ENCODE measurements around the gene FANCC. TPM values are rescaled to one million over a fixed set of nuclear protein-coding genes. Genes with fewer than 3 reads are reported as not detected.

FANCC gene
- total RNA-seq, 1 experiment from 2014 or later: 44.7 TPM

- intact Hi-C loops (cut with micrococcal nuclease; ENCODE audit: unreplicated experiment): loop anchor here (1.0 kb wide), 1 partner anchor 13 kb away; no protein-coding TSS in a partner anchor
- POLR2A ChIA-PET (ENCODE audit: unreplicated experiment): no interaction called here
- CTCF ChIA-PET: no interaction called here
- H2AFZ ChIP-seq: no peak overlapping the region
- no peaks in the 10 kb centered on the region for H3K9me2 ChIP-seq (ENCODE audit: insufficient read depth)
- peaks cover 16% of the 10 kb centered on the region for H3K4me1 ChIP-seq (replicated peaks; ENCODE audit: insufficient read depth)
- H3K79me2 ChIP-seq (ENCODE audit: low read depth): no peaks in the 10 kb centered on the region
- no peak overlapping the region for H3K4me3 ChIP-seq
- peaks cover 26% of the 10 kb centered on the region; the same call in 1 of the 2 replicates for H3F3A ChIP-seq (ENCODE audit: insufficient read depth, low read depth)
- no TSS peak for BruUV-seq (replicated peaks)
- no peaks in the 10 kb centered on the region for H3K27me3 ChIP-seq (ENCODE audit: insufficient read depth, low read depth)
- peak overlapping the region; percentile 72 for H3K27ac ChIP-seq
- no peaks in the 10 kb centered on the region for H3K9me3 ChIP-seq (ENCODE audit: insufficient read depth, low read depth)
- no peak for DNase-seq
- peak overlapping the region; percentile 32 for H3K4me2 ChIP-seq
- peaks cover 18% of the 10 kb centered on the region for H3K36me3 ChIP-seq (ENCODE audit: low read depth)
- H4K20me1 ChIP-seq (ENCODE audit: insufficient read depth): no peaks in the 10 kb centered on the region; the same call in 1 of the 2 replicates
- TF ChIP-seq, protein P1, sequence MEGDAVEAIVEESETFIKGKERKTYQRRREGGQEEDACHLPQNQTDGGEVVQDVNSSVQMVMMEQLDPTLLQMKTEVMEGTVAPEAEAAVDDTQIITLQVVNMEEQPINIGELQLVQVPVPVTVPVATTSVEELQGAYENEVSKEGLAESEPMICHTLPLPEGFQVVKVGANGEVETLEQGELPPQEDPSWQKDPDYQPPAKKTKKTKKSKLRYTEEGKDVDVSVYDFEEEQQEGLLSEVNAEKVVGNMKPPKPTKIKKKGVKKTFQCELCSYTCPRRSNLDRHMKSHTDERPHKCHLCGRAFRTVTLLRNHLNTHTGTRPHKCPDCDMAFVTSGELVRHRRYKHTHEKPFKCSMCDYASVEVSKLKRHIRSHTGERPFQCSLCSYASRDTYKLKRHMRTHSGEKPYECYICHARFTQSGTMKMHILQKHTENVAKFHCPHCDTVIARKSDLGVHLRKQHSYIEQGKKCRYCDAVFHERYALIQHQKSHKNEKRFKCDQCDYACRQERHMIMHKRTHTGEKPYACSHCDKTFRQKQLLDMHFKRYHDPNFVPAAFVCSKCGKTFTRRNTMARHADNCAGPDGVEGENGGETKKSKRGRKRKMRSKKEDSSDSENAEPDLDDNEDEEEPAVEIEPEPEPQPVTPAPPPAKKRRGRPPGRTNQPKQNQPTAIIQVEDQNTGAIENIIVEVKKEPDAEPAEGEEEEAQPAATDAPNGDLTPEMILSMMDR (conservative IDR thresholded peaks at IDR 0.05): no peak
- TF ChIP-seq EZH2 (IDR thresholded peaks at IDR 0.05; ENCODE audit: low read depth): no peak
These were observed 212.5 kb downstream of the FANCC start for GRCh38 chr9:95104980-95105379.

- Histone ChIP-seq H3K4me3 (no peak overlapping the region), H2AFZ (no peak overlapping the region), H3K27me3 (ENCODE audit: insufficient read depth, low read depth) (no peaks in the 10 kb centered on the region), H3F3A (ENCODE audit: insufficient read depth, low read depth) (peaks cover 26% of the 10 kb centered on the region; the same call in 1 of the 2 replicates), H3K4me1 (replicated peaks; ENCODE audit: insufficient read depth) (peaks cover 16% of the 10 kb centered on the region), H3K79me2 (ENCODE audit: low read depth) (no peaks in the 10 kb centered on the region), H3K9me2 (ENCODE audit: insufficient read depth) (no peaks in the 10 kb centered on the region), H3K36me3 (ENCODE audit: low read depth) (peaks cover 18% of the 10 kb centered on the region), H3K9me3 (ENCODE audit: insufficient read depth, low read depth) (no peaks in the 10 kb centered on the region), H4K20me1 (ENCODE audit: insufficient read depth) (no peaks in the 10 kb centered on the region; the same call in 1 of the 2 replicates), H3K27ac (peak overlapping the region; percentile 72), H3K4me2 (no peak overlapping the region)
- intact Hi-C loops (cut with micrococcal nuclease; ENCODE audit: unreplicated experiment): no loop called here
- BruUV-seq (replicated peaks): no TSS peak
- TF ChIP-seq, protein P1 (conservative IDR thresholded peaks at IDR 0.05): no peak
- TF ChIP-seq EZH2 (IDR thresholded peaks at IDR 0.05; ENCODE audit: low read depth): no peak
- ChIA-PET POLR2A (ENCODE audit: unreplicated experiment) (no interaction called here), CTCF (no interaction called here)
- no peak for DNase-seq
These were observed 212.9 kb downstream of the FANCC start for GRCh38 chr9:95104581-95104960.

DNA sequence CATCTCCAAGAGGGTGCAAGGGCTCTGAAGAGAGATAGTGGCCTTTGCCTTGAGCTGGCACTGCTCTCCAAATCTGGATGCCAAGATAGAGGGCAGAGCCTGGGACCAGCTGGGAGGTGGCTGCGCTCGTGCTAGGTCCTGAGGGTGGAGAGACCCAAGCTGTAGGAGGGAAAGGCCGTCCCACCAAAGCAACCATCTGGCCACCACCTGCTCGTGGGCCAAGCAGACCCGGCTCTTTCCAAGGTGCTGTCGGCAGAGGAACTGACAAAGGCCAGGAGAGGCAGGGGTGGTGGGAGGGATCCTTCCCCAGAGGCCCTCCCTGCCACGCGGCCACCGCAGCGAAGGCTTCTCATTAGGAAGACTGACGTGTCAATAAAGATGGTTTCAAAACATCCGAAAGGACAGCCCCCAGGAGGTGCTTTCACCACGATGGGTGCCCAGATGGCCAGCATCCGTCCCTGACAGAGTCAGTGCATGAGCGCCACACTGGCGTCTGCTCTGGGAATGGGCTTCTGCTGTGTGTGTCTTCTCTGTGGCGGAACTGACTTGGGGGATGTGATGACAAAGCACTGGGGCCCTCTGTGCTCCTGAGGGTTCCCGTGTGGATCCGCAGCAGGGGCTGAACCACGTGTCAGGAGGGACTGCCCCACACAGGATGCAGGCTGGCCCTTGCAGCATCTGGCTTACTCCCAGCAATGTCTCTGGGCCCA, 213.5 kb downstream of the FANCC start:
- H3K9me2 ChIP-seq (ENCODE audit: insufficient read depth): no peaks in the 10 kb centered on the region
- H2AFZ ChIP-seq: no peak overlapping the region
- intact Hi-C loops (cut with micrococcal nuclease; ENCODE audit: unreplicated experiment): no loop called here
- H3K27me3 ChIP-seq (ENCODE audit: insufficient read depth, low read depth): no peaks in the 10 kb centered on the region
- H3K4me2 ChIP-seq: no peak overlapping the region
- no peaks in the 10 kb centered on the region for H3K79me2 ChIP-seq (ENCODE audit: low read depth)
- peak overlapping the region; percentile 72; the same call in 1 of the 2 replicates for H3K27ac ChIP-seq
- peaks cover 18% of the 10 kb centered on the region for H3K36me3 ChIP-seq (ENCODE audit: low read depth)
- peaks cover 26% of the 10 kb centered on the region; the same call in 1 of the 2 replicates for H3F3A ChIP-seq (ENCODE audit: insufficient read depth, low read depth)
- H4K20me1 ChIP-seq (ENCODE audit: insufficient read depth): no peaks in the 10 kb centered on the region; the same call in 1 of the 2 replicates
- H3K4me3 ChIP-seq: no peak overlapping the region
- no peak for TF ChIP-seq EZH2 (IDR thresholded peaks at IDR 0.05; ENCODE audit: low read depth)
- TF ChIP-seq, protein P1 (conservative IDR thresholded peaks at IDR 0.05): no peak
- no peaks in the 10 kb centered on the region for H3K9me3 ChIP-seq (ENCODE audit: insufficient read depth, low read depth)
- BruUV-seq (replicated peaks): no TSS peak
- no peak for DNase-seq
- POLR2A ChIA-PET (ENCODE audit: unreplicated experiment): interaction anchor here (0.6 kb wide), 2 partner anchors 195 to 837 kb away, joined by 4 to 30 read pairs; no protein-coding TSS in a partner anchor
- CTCF ChIA-PET: no interaction called here
- peaks cover 16% of the 10 kb centered on the region for H3K4me1 ChIP-seq (replicated peaks; ENCODE audit: insufficient read depth)
